Tibial artery (tissue), 4 donors: ENCODE results near the gene ATG4B.

ENCODE experiments used
- DNase-seq, 2 donors: peaks; one replicate each; pipeline ENCODE4 v3.0.0-alpha.2; 2019
- H3K27ac ChIP-seq, 2 donors: fragments of 200-600 bp; sonication (generic) in 1 of 2; 1 replicate in 1 of 2; 2 replicates in 1 of 2; pipeline ENCODE4 v1.5.1; 2018 to 2019; ENCODE audit warnings: mild to moderate bottlenecking in 1 of 2
- H3K27me3 ChIP-seq, 2 donors: fragments of 200-600 bp; sonication (generic) in 1 of 2; one replicate each; pipeline versions ENCODE4 v1.5.1 to v1.6.0; 2016 to 2019
- H3K36me3 ChIP-seq, 3 donors: fragments of 200-600 bp; sonication (generic) in 2 of 3; one replicate each; pipeline ENCODE4 v1.5.1; 2016 to 2019; ENCODE audit warnings: mild to moderate bottlenecking in 2 of 3
- H3K4me1 ChIP-seq, 4 donors: fragments of 200-600 bp; sonication (generic) in 2 of 4; 1 replicate in 3 of 4; 2 replicates in 1 of 4; pipeline ENCODE4 v1.5.1; 2016 to 2019
- H3K4me3 ChIP-seq, 2 donors: fragments of 200-600 bp; sonication (generic) in 1 of 2; 1 replicate in 1 of 2; 2 replicates in 1 of 2; pipeline ENCODE4 v1.5.1; 2018 to 2019; ENCODE audit warnings: mild to moderate bottlenecking in 2 of 2
- H3K9me3 ChIP-seq, 3 donors: fragments of 200-600 bp; sonication (generic) in 1 of 3; one replicate each; pipeline ENCODE4 v1.5.1; 2016 to 2019
- intact Hi-C: fragments of 100-400 bp; cut with DNase I; formaldehyde crosslinking; loops from one replicate; pipeline ENCODE4 v1.15.0; 2023; ENCODE audit warnings: low total_unique reads
- TF ChIP-seq, protein P1 (sequence below), 2 experiments: fragments of 200-600 bp in 1 of 2; fragments of 450-650 bp in 1 of 2; IDR thresholded peaks; one replicate each; pipeline ENCODE4 v1.5.1; 2017 to 2019; ENCODE audit warnings: antibody characterized with exemption in 2 of 2, mild to moderate bottlenecking in 1 of 2, moderate library complexity in 1 of 2

Gene ATG4B

GRCh38 chr2:241640165-241640795 is 2.8 kb downstream of the ATG4B start:
- Histone ChIP-seq H3K27ac (no peak overlapping the region), H3K27me3 (no peaks in the 10 kb centered on the region), H3K36me3 (peaks cover 0 to 13% (median 0%) of the 10 kb centered on the region in 3 donors), H3K4me1 (peaks cover 0 to 38% (median 29%) of the 10 kb centered on the region in 4 donors), H3K9me3 (no peaks in the 10 kb centered on the region), H3K4me3 (no peak overlapping the region)
- intact Hi-C loops: no loop called here
- TF ChIP-seq, protein P1, sequence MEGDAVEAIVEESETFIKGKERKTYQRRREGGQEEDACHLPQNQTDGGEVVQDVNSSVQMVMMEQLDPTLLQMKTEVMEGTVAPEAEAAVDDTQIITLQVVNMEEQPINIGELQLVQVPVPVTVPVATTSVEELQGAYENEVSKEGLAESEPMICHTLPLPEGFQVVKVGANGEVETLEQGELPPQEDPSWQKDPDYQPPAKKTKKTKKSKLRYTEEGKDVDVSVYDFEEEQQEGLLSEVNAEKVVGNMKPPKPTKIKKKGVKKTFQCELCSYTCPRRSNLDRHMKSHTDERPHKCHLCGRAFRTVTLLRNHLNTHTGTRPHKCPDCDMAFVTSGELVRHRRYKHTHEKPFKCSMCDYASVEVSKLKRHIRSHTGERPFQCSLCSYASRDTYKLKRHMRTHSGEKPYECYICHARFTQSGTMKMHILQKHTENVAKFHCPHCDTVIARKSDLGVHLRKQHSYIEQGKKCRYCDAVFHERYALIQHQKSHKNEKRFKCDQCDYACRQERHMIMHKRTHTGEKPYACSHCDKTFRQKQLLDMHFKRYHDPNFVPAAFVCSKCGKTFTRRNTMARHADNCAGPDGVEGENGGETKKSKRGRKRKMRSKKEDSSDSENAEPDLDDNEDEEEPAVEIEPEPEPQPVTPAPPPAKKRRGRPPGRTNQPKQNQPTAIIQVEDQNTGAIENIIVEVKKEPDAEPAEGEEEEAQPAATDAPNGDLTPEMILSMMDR (IDR thresholded peaks at IDR 0.05): no peak
- DNase-seq: no peak

GRCh38 chr2:241641631-241642030 is 4.1 kb downstream of the ATG4B start:
- no peak overlapping the region for H3K4me3 ChIP-seq
- no peak for DNase-seq
- intact Hi-C loops: no loop called here
- no peaks in the 10 kb centered on the region for H3K27me3 ChIP-seq
- H3K27ac ChIP-seq: no peak overlapping the region
- no peaks in the 10 kb centered on the region for H3K9me3 ChIP-seq
- TF ChIP-seq, protein P1 (IDR thresholded peaks at IDR 0.05): no peak
- peaks cover 0 to 20% (median 4%) of the 10 kb centered on the region in 3 donors for H3K36me3 ChIP-seq
- peaks cover 0 to 28% (median 19%) of the 10 kb centered on the region in 4 donors for H3K4me1 ChIP-seq

GRCh38 chr2:241645056-241645914 is 7.8 kb downstream of the ATG4B start:
- Histone ChIP-seq H3K27ac (no peak overlapping the region), H3K9me3 (no peaks in the 10 kb centered on the region), H3K27me3 (no peaks in the 10 kb centered on the region), H3K36me3 (peaks cover 0 to 13% (median 4%) of the 10 kb centered on the region in 3 donors), H3K4me3 (no peak overlapping the region), H3K4me1 (peaks cover 0 to 17% (median 0%) of the 10 kb centered on the region in 4 donors)
- intact Hi-C loops: no loop called here
- TF ChIP-seq, protein P1 (IDR thresholded peaks at IDR 0.05): no peak
- no peak for DNase-seq

DNA sequence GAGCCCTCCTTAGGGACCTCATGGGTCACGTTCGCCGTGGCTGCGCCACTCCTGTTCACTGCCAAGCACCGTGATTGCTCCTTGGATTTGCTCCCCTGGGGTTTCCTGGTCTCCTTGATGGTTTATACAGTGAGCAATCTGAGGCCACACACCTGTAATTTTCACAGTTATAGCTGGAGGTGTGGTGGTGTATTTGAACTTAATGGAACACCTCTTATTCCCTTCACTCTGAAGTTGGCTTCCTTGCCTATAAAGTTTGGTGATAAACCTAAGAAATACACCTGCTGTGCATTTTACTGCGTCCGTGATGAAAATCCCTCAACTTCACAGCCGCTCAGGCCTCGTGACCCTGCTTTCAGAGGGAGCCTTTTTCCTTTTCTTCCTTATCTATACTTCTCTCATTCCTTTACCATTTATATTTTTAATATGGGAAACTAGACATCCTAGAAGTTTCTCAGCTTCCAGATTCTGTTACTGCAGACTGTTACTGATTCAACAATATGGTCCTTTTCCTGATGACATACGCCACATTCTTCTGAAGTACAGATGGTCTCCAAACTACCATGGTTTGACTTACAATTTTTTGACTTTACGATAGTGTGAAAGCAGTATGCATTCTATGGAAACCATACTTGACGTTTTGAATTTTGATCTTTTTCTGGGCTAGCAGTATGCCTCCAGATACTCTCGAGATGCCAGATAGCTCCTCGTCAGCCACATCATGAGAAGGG is 8.6 kb downstream of the ATG4B start:
- no peak for DNase-seq
- Histone ChIP-seq H3K27ac (no peak overlapping the region), H3K4me3 (no peak overlapping the region), H3K27me3 (no peaks in the 10 kb centered on the region), H3K4me1 (peaks cover 0 to 11% (median 0%) of the 10 kb centered on the region in 4 donors), H3K9me3 (no peaks in the 10 kb centered on the region), H3K36me3 (peaks cover 0 to 18% (median 8%) of the 10 kb centered on the region in 3 donors)
- TF ChIP-seq, protein P1 (IDR thresholded peaks at IDR 0.05): no peak
- intact Hi-C loops: no loop called here

- intact Hi-C loops: no loop called here
- Histone ChIP-seq H3K4me1 (peaks cover 0 to 6% (median 0%) of the 10 kb centered on the region in 4 donors), H3K36me3 (peaks cover 12 to 42% (median 30%) of the 10 kb centered on the region in 3 donors), H3K27me3 (no peaks in the 10 kb centered on the region), H3K27ac (no peak overlapping the region), H3K9me3 (no peaks in the 10 kb centered on the region), H3K4me3 (no peak overlapping the region)
- TF ChIP-seq, protein P1 (IDR thresholded peaks at IDR 0.05): no peak
- no peak for DNase-seq
These were observed 11.0 kb downstream of the ATG4B start for GRCh38 chr2:241648453-241648852.
